Measurements from ENCODE around the gene UCP2.

- TF ChIP-seq CTCF (IDR thresholded peaks at IDR 0.05) (no peak), POLR2AphosphoS5 (IDR thresholded peaks at IDR 0.05) (no peak), POLR2A (IDR thresholded peaks at IDR 0.05) (no peak)
These were observed 14.6 kb upstream of the UCP2 start for GRCh38 chr11:73997120-73997770.
